ENCODE results near the gene ASPDH.
"Not testable (repeated sequence)": the region's sequence is repeated elsewhere in the genome, so short reads cannot be mapped to it uniquely, and the experiment has no call there.

The ASPDH gene

DNA sequence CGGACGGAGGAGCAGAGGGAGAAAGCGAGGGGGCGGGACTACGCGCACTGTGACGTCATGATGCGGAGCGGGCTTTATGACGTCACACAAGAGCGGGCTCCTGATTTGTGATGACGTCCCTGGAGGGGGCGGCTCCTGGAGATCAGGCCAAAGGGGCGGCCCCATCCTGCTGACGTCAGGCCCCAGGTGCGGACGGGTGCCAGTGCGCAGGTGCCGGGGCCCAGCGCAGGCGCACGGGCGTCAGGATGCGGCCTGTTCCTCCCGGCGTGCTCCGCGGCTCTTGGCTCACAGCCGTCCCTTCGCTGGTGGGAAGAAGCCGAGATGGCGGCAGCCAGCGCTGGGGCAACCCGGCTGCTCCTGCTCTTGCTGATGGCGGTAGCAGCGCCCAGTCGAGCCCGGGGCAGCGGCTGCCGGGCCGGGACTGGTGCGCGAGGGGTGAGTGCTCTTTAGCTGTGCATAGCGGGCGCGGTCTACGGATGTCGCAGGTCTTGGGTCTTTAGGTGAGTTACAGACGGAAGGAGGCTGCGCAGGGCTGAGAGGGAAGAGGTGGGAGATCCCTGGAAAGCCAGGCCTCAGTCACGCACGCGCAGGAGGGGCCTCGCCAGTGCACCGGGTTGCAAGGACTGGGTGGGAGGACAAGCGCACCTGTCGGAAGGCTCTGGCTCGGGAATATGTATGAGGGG lies 37.3 kb downstream of the ASPDH start, which contains the start of the genes EMC10 and GARIN5A:
EMC10 (plus strand) TSS at position 284 of the 683 bp plus-strand sequence; CDS start at position 322, 38 bp downstream.
GARIN5A (minus strand) TSS at position 625 of the 683 bp plus-strand sequence; CDS start at position 165, 460 bp downstream.
- no peak for TF ChIP-seq ZNF274 (IDR thresholded peaks at IDR 0.05; ENCODE audit: low read depth, low read length)
- peak within 1 kb of the TSS; percentile 86 for H3K4me3 ChIP-seq (ENCODE audit: low read length)

DNA sequence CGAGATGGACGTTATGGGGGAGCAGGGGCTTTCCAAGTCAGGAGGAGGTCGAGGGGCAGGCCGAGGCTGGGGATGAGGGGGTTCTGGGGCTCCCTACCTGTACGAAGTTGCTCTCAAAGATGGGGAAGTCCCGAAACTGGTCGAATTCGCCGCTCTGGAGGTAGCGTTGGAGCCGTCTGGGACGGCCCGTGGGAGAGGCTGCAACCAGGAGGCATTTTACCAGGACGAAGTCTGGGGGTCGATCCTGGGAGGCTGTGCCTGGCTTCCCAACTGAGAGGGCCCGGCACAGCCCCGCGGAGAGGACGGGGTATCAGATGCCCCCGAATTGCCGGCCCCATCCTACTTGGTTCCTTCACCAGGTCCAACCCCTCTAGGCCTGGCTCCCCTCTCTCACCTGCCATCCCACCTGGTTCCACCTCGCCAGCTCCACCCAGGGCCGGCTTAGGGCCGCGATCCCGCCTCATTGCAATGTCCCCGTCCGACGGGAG lies 37.9 kb downstream of the ASPDH start:
- TF ChIP-seq ZNF274 (IDR thresholded peaks at IDR 0.05; ENCODE audit: low read depth, low read length) = no peak
- no peak overlapping the region for H3K4me3 ChIP-seq (ENCODE audit: low read length)

DNA sequence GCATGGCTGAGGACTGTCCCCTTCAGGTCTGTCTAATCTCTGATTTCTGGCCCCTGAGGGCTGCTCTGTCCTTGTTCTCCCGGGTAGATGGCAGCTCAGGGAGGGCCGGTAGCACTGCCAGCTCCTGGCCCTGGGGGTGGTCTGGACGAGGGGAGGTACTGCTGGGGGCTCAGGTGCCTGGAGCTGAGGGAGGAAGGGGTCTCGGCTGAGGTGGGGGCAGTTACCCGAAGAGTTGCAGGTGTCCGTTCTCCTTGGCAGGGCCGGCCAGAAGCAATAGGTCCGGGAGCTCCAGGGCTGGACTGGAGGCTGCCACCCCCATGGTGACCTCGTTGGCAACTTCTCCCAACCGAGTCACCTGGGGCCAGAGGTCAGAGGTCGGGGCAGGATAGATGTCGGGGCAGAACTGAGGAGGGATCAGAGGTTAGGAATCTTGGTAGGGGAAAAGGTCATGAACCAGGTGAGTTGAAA lies 38.6 kb downstream of the ASPDH start:
- H3K4me3 ChIP-seq (ENCODE audit: low read length) = no peak overlapping the region
- no peak for TF ChIP-seq ZNF274 (IDR thresholded peaks at IDR 0.05; ENCODE audit: low read depth, low read length)

DNA sequence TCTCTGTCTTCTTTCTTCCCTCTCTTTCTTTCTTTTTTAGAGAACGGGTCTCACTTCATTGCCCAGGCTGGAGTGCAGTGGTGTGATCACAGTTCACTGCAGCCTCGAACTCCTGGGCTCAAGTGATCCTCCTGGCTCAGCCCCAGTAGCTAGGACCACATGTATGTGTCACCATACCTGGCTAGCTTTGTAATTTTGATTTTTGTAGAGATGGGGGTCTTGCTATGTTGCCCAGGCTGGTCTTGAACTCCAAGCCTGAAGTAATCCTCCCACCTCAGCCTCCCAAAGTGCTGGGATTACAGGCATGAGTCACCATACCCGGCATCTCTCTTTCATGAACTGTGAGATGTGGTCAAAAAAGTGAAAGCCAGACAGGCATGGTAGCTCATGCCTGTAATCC lies 40.4 kb downstream of the ASPDH start:
- H3K4me3 ChIP-seq (ENCODE audit: low read length) = not testable (repeated sequence)

DNA sequence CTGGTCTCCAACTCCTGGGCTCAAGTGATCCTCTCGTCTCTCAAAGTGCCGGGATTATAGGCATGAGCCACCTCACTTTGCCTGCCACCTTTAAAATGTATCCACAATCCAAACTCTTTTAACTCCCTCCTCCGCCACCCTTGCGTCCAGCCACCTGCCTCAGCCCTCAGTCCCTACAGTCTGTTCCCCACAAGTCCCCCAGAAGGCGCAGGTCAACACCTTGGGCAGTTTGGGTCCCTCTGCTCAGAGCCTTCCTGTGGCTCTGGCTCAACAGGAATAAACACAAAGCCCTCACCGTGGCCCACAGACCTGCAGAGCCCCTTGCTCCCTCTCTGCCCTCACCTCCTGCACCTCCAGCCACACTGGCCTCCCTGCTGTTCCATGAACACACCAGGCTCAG lies 44.9 kb downstream of the ASPDH start:
- no peak overlapping the region for H3K4me3 ChIP-seq (ENCODE audit: low read length)

DNA sequence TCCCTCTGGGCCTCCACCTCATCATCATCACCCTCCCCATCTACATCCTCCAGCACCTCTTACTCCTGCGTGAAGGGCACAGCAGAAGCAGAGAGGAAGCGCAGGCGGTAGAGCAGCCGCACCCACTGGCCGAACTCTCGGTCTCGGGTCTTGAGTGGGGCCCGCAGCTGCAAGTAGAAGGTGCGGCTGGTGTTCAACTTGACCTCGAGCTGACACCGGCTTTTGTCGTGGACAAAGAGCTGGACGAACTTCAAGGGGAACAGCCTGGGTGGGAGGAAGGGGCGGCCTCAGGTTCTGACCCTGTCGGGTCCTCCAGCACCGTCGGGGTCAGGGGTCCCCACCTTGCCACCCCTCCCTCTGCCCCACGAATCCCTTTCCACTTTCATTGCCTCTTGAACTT lies 46.1 kb downstream of the ASPDH start:
- no peak overlapping the region for H3K4me3 ChIP-seq (ENCODE audit: low read length)
- TF ChIP-seq ZNF274 (IDR thresholded peaks at IDR 0.05; ENCODE audit: low read depth, low read length) = no peak

More for the DNA sequence above, 44.9 kb downstream of the ASPDH start:
- TF ChIP-seq ZNF274 (IDR thresholded peaks at IDR 0.05; ENCODE audit: low read depth, low read length) = no peak

DNA sequence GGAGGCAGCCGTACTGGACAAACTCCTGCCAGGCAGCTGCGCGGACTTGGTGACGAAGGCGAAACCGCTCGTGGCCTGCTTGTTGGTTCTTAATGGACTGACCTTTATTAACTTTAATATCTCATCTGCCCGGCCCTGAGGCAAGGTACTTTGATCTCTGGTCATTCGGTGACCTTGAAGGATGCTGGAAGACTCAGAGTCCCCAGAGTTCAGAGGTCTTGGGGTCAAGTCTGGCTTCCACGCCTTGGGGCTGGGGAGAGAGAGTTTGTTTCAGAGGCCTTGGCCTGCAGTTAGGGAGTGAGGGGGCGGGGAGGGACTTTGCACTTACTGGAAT lies 47.0 kb downstream of the ASPDH start:
- no peak overlapping the region for H3K4me3 ChIP-seq (ENCODE audit: low read length)
- no peak for TF ChIP-seq ZNF274 (IDR thresholded peaks at IDR 0.05; ENCODE audit: low read depth, low read length)

DNA sequence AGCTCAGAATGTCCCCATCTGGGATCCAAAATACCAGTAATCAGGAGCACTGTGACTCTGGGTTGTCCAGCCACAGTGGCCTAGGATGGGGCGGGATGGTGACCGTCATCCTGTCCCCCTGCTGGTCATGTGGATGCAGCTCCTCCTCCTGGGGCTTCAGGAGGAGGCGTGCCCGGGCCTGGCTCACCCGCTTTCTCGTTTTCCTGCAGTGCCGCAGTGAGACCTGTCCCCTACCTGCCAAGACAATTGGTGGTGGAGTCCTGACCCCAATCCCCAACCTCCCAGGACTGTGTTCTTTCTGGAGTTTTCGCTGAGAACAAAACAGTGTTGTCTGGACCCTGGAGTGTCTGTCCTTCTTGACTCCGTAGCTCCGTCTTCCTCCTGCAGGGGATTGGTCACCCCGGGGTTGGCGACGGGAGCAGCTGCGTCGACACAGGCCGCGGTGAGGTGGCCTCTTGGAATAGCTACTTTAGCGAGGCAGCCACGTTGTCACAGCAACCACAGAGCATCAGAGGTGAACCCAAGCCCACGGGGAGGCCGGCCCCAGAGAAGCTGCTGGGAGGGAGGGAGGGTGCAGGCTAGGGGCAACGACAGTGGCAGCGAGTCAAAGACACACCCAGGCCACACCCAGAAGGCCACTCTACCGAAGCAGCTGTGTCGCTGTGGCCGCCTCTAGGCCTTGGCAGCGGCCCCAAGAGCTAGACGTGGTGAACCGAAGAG lies 47.6 kb downstream of the ASPDH start:
- H3K4me3 ChIP-seq (ENCODE audit: low read length) = no peak overlapping the region
- TF ChIP-seq ZNF274 (IDR thresholded peaks at IDR 0.05; ENCODE audit: low read depth, low read length) = no peak

DNA sequence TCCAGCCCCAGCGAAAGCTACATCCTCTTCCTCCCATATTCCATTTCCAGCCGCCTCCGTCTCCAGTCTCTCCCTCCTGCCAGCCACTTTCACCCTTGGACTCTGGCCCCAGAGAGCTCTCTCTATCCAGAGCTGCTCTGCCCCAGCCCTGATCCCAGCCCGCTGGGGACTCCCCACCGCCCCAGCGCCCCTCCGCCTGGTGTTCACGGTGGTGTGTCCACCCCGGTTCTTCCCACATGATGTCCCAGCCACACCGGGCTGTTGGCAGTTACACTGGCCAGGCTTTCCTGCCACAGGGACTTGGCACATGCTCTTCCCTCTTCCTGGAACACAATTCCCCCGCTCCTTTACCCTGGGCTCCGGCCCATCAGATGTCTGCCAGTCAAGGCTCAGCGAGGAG lies 48.7 kb downstream of the ASPDH start:
- no peak for TF ChIP-seq ZNF274 (IDR thresholded peaks at IDR 0.05; ENCODE audit: low read depth, low read length)
- H3K4me3 ChIP-seq (ENCODE audit: low read length) = no peak overlapping the region

DNA sequence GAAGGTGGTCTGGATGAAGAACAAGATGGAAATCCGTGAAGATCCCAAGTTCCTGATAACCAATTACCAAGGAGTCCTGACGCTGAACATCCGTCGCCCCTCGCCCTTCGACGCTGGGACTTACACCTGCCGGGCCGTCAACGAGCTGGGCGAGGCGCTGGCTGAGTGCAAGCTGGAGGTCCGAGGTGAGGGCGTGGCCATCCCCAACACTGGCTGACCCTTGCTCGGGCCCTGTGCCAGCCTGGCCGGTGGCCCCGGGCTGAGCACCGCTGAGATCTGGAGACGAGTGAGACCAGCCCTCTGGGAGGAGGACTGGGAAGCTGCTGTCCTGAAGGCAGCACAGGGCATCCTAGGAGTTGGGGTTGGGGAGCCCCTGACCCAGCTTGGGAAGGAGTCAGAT lies 49.4 kb downstream of the ASPDH start:
- H3K4me3 ChIP-seq (ENCODE audit: low read length) = no peak overlapping the region
- TF ChIP-seq ZNF274 (IDR thresholded peaks at IDR 0.05; ENCODE audit: low read depth, low read length) = no peak

DNA sequence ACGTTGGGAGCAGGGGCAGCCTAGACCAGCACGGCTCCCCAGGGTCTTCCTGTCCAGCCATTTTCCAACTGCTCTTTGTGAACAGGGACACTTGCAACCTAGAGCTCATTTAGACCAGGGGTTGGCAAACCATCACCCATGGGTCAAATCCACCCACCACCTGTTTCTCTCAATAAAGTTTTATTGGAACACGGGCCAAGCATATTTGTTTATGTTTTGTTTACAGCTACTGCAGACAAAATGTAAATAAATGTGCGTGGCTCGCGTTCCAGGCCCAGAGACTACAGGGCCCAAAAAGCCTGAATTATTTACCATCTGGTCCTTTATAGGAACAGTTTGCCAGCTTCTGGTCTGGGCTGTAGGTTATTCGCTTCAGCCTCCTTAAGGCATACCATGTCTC lies 50.7 kb downstream of the ASPDH start:
- no peak overlapping the region for H3K4me3 ChIP-seq (ENCODE audit: low read length)
- no peak for TF ChIP-seq ZNF274 (IDR thresholded peaks at IDR 0.05; ENCODE audit: low read depth, low read length)

All from GM08714 (cell line).